Smooth muscle cell of the umbilical artery (primary cell): ENCODE data around the gene FLT1. TPM values are rescaled to one million over a fixed set of nuclear protein-coding genes. Genes with fewer than 3 reads are reported as not detected.

Experiments used
- total RNA-seq: library from RNA; depleted of rRNA; stranded (reverse); fragments of >200 nt; gene quantifications from 2 replicates; pipeline ENCODE4 v1.2.3, GENCODE V29; 2014

Gene FLT1, protein sequence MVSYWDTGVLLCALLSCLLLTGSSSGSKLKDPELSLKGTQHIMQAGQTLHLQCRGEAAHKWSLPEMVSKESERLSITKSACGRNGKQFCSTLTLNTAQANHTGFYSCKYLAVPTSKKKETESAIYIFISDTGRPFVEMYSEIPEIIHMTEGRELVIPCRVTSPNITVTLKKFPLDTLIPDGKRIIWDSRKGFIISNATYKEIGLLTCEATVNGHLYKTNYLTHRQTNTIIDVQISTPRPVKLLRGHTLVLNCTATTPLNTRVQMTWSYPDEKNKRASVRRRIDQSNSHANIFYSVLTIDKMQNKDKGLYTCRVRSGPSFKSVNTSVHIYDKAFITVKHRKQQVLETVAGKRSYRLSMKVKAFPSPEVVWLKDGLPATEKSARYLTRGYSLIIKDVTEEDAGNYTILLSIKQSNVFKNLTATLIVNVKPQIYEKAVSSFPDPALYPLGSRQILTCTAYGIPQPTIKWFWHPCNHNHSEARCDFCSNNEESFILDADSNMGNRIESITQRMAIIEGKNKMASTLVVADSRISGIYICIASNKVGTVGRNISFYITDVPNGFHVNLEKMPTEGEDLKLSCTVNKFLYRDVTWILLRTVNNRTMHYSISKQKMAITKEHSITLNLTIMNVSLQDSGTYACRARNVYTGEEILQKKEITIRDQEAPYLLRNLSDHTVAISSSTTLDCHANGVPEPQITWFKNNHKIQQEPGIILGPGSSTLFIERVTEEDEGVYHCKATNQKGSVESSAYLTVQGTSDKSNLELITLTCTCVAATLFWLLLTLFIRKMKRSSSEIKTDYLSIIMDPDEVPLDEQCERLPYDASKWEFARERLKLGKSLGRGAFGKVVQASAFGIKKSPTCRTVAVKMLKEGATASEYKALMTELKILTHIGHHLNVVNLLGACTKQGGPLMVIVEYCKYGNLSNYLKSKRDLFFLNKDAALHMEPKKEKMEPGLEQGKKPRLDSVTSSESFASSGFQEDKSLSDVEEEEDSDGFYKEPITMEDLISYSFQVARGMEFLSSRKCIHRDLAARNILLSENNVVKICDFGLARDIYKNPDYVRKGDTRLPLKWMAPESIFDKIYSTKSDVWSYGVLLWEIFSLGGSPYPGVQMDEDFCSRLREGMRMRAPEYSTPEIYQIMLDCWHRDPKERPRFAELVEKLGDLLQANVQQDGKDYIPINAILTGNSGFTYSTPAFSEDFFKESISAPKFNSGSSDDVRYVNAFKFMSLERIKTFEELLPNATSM (N-terminal part only)
- 194 and 211 TPM in 2 replicates for total RNA-seq

DNA sequence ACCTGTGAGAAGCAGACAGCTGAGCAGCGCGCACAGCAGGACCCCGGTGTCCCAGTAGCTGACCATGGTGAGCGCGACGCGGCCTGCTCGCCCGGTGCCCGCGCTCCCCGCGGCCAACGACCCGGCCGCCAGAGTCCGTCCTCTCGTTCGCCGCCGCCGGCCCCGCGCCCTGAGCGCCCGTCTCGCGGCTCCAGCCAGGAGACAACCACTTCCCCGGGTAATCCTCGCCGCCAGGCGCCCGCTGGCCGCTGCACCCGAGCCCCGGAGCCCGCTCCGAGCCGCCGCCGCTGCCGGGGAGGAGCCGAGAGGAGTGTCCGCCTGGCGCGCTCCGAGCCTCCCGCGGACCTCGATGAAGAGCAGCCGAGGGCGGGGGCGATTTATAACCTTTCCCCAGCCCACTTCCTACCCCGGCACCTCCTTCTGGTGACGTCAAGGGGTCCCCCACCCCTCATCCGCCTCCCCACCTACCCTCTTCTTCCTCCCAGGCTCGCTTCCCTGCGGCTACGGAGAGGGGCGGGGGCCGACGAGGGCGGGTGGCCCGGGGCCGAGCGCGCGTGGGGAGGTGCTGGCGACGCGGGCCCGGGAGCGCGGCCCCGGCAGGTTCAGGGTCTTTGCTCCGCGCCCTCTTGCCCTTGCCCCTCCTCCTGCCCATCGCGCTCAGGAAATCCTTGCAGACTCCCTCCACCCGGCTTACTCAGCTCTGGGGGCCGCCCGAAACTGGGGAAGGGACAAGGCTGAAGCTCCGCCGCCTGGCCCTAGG lies at the start of gene FLT1:
FLT1 (minus strand) TSS at position 351 of the 760 bp plus-strand sequence; CDS start at position 66, 285 bp downstream.

Other genes starting within 250 kb of the FLT1 start
- gene POMP, start 164.0 kb upstream of the FLT1 start, total RNA-seq, result 124 and 150 TPM in 2 replicates
- 6.3 and 17.8 TPM in 2 replicates for gene SLC46A3, start 223.8 kb upstream of the FLT1 start, total RNA-seq